Fibroblast of lung (primary cell): Measurements from ENCODE around the gene FOXL2.

Experiments
- EZH2 ChIP-seq: IDR thresholded peaks from 2 replicates; pipeline ENCODE4 v1.5.1; 2012; ENCODE audit warnings: low read length, control low read depth, mild to moderate bottlenecking; ENCODE audit errors: missing control alignments
- TF ChIP-seq, protein P1 (sequence below), 2 donors: IDR thresholded peaks in 1 of 2; conservative IDR thresholded peaks in 1 of 2; 1 replicate in 1 of 2; 2 replicates in 1 of 2; pipeline ENCODE4 v1.5.1; 2011 to 2012; ENCODE audit warnings: low read length in 2 of 2, control low read depth in 1 of 2, inconsistent platforms in 1 of 2, low read depth in 1 of 2, mild to moderate bottlenecking in 1 of 2

DNA sequence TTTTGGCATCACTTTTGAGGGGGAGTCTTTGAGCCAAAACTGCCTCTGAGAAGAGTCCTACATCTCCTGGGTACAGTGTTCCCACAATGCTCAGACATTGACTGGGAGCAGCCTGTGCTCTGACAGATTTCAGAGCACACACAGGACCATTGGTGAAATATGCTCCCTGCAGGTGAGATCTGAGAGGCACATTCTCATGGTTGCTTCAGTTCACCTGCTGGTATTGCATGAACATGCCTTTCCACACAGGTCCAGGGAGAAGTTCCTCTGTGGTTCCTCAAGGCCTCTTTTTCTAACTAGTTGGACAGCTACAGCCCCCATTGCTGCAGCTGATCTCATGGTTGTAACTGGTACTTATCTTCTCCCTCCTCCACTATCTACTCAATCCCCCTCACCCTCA is 37.0 kb downstream of the FOXL2 start:
- TF ChIP-seq, protein P1, sequence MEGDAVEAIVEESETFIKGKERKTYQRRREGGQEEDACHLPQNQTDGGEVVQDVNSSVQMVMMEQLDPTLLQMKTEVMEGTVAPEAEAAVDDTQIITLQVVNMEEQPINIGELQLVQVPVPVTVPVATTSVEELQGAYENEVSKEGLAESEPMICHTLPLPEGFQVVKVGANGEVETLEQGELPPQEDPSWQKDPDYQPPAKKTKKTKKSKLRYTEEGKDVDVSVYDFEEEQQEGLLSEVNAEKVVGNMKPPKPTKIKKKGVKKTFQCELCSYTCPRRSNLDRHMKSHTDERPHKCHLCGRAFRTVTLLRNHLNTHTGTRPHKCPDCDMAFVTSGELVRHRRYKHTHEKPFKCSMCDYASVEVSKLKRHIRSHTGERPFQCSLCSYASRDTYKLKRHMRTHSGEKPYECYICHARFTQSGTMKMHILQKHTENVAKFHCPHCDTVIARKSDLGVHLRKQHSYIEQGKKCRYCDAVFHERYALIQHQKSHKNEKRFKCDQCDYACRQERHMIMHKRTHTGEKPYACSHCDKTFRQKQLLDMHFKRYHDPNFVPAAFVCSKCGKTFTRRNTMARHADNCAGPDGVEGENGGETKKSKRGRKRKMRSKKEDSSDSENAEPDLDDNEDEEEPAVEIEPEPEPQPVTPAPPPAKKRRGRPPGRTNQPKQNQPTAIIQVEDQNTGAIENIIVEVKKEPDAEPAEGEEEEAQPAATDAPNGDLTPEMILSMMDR (conservative IDR thresholded peaks at IDR 0.05 in 1 of 2, IDR thresholded peaks at IDR 0.05 in 1 of 2; ENCODE audit: low read depth in 1 of 2, low read length in 2 of 2), result no peak
- TF ChIP-seq EZH2, result no peak
